ENCODE results near the gene GPC5. TPM values are rescaled to one million over a fixed set of nuclear protein-coding genes. Genes with fewer than 3 reads are reported as not detected.

Gene GPC5
- total RNA-seq, 4 donors from 2014 or later, result 0.74 to 1.1 TPM; not detected in 2

GRCh38 chr13:91482427-91482826 lies 84.0 kb downstream of the GPC5 start:
- TF ChIP-seq CTCF (IDR thresholded peaks at IDR 0.05), result no peak
- DNase-seq (ENCODE audit: low spot score), result no peak
- no peak for ATAC-seq (ENCODE audit: low FRiP score)

GRCh38 chr13:91491980-91492379 lies 93.6 kb downstream of the GPC5 start:
- DNase-seq (ENCODE audit: low spot score) (no peak), ATAC-seq (ENCODE audit: low FRiP score) (no peak)
- no peak for TF ChIP-seq CTCF (IDR thresholded peaks at IDR 0.05)

- TF ChIP-seq CTCF (IDR thresholded peaks at IDR 0.05), result no peak
- DNase-seq (ENCODE audit: low spot score) (no peak), ATAC-seq (ENCODE audit: low FRiP score) (no peak)
Observed at GRCh38 chr13:91493442-91493841, 95.0 kb downstream of the GPC5 start.

- TF ChIP-seq CTCF (IDR thresholded peaks at IDR 0.05), result no peak
- DNase-seq (ENCODE audit: low spot score) (no peak), ATAC-seq (ENCODE audit: low FRiP score) (no peak)
Observed at GRCh38 chr13:91498298-91498697, 99.9 kb downstream of the GPC5 start.

DNA sequence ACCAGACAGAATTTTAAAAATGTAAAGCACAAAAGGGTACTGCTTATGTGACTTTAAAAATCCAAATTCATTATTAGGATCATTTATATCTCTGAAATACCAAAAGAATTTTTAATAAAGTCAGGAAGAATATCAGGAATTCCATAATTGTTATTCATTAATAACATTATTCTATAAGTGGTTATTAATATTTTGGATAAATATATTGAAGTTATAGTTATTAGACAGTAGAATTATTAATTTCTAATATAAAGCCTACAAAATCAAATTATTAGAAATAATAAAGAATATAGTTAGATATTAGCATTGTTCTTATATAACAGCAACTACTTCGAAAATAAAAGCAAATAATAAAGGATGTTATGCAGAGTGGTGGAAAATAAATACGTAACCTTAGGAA lies 105.8 kb downstream of the GPC5 start:
- ATAC-seq (ENCODE audit: low FRiP score) (no peak), DNase-seq (ENCODE audit: low spot score) (no peak)
- TF ChIP-seq CTCF (IDR thresholded peaks at IDR 0.05), result no peak

DNA sequence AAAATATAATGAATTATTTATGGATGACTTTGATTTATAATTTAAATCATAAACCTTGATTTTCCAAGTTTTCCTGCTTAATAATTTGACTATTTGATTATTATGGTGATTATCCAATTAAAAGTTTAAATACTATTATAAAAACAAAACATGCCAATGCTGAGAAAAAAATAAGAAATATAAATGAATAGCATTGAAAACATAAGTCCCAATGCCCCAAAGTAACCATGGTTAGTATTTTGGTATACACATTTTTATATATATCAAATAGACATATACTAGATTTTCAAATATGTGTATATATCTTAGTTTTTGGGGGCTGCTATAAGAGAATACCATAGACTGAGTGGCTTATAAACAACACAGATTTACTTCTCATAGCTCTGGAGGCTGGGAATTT lies 108.3 kb downstream of the GPC5 start:
- TF ChIP-seq CTCF (IDR thresholded peaks at IDR 0.05), result no peak
- no peak for ATAC-seq (ENCODE audit: low FRiP score)
- DNase-seq (ENCODE audit: low spot score), result no peak

GRCh38 chr13:91510058-91510457 lies 111.6 kb downstream of the GPC5 start:
- ATAC-seq (ENCODE audit: low FRiP score) (no peak), DNase-seq (ENCODE audit: low spot score) (no peak)
- no peak for TF ChIP-seq CTCF (IDR thresholded peaks at IDR 0.05)
